Right renal pelvis (tissue), 4 donors: ENCODE data around the gene IL33. TPM values are rescaled to one million over a fixed set of nuclear protein-coding genes. Genes with fewer than 3 reads are reported as not detected.

ENCODE experiments used
- DNase-seq, 4 donors: peaks; one replicate each; pipeline ENCODE4 v3.0.0-alpha.2; 2013; ENCODE audit warnings: low read depth in 4 of 4, low spot score in 3 of 4, missing footprints in 1 of 4
- polyA plus RNA-seq, 4 donors: library from polyadenylated mRNA; unstranded; fragments of 120-200 nt; gene quantifications; one replicate each; pipeline ENCODE4 v1.2.1, GENCODE V29; 2013; ENCODE audit not compliant: insufficient read length in 4 of 4

The IL33 gene
- polyA plus RNA-seq, 4 donors = 11.6 to 13.9 (median 12.7) TPM

DNA sequence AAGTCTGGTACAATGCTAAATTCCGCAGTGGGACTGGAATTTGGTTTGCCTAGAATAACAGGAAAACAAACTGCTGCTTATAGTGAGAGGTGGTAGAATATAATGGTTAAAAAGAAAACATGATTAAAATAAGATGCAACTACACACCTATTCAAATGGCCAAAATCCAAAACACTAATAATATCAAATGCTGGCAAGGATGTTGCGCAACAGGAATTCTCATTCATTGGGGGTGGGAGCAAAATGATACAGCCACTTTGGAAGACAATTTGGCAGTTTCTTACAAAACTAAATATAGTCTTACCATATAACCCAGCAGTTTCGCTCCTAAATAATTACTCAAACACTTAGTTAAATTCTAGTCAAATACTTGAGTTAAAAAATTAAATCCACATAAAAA lies 61.8 kb downstream of the IL33 start:
- DNase-seq = no peak

DNA sequence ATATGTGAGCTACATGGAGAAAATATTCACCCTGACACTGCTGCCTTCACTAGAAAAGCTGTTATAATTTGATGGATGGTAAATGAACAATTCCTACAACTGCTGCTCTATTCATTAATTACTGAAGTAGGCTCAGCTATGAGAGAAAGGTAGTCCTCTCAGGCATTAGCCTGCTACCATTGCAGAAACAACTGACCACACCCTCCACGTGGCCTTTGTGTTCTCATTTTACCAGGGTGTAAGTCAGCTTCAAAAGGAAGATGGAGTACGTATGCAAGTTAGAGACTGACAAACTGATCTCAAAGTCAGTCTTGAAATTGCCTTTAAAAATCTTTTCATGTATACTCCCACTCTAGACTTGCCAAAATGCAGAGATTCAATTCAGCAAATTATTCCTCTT lies 86.3 kb downstream of the IL33 start:
- no peak for DNase-seq

DNA sequence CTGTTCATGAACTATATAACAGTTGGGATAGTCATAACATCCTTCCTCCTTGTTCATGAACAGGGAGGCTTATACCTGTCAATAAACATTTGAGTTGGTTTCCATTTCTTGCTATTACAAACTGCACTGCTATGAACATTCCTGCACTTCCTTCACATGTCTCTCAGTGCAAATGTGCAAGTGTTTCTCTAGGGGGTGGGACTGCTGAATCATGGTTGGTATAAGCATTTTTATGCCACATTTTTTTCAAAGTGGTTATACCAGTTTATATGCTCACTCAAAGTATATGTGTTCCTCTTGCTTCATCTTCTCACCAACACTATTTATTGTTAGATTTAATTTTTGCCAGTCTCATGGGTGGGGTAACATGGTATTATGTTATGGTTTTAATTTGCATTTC lies 86.8 kb downstream of the IL33 start:
- no peak for DNase-seq

GRCh38 chr9:6304232-6304631 lies 88.6 kb downstream of the IL33 start:
- DNase-seq = no peak

DNA sequence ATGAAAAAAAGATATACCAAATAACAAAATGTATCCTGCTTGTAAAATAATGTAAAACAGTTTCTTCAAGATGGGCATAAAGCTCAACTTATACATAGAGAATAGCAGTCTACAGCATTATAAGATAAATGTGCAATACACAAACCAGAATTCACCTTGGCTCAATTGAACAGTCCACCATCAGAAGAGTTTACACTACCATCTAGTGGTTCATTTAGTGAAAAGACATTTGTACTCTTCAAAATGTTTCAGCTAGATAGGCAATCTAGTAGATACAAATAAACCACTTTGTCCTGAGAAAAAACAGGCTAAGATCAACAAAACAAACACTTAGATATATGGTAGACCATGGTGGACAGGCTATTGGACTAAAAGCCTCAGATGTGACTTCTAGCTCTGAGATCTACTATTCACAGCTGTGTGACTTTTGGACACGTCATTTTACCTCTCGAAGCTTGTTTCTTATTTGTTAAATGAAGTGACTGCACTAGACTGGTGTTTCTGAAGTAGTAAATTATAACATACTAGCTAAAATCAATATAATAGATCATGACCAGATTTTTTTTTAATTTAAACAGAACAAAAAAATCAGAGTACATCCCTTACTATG lies 90.5 kb downstream of the IL33 start:
- peak; percentile 7 to 23 (median 22) for DNase-seq

Other genes with a start within 250 kb of the IL33 start
- gene RANBP6, start 200.2 kb upstream of the IL33 start, polyA plus RNA-seq = 10 to 100 TPM; 28.4 to 38.6 (median 33.8) TPM
- gene TPD52L3, start 112.6 kb downstream of the IL33 start, polyA plus RNA-seq = not detected
- gene UHRF2, start 197.4 kb downstream of the IL33 start, polyA plus RNA-seq = 10 to 100 TPM; 60.6 to 77.1 (median 71.0) TPM